HEK293 (cell line): Measurements from ENCODE around the gene STEAP4.

ENCODE experiments used
- CTCF ChIA-PET: fragments of 350-600 bp; formaldehyde crosslinking; extraction: SDS; loops from one replicate; lab custom pipeline; 2021; ENCODE audit warnings: antibody characterized with exemption; lab: Yijun Ruan, JAX
- POLR2A ChIA-PET: fragments of 300-600 bp; formaldehyde crosslinking; extraction: SDS; loops from one replicate; lab custom pipeline; 2020; ENCODE audit warnings: antibody characterized with exemption, inconsistent platforms; lab: Yijun Ruan, JAX
- H3K27ac ChIP-seq: fragments of 200-500 bp; sonication (Bioruptor generic); 2 replicates; pipeline ENCODE4 v1.5.1; 2014; ENCODE audit warnings: low read depth, low read length, control low read depth, inconsistent platforms; ENCODE audit errors: extremely low read depth
- H3K36me3 ChIP-seq, 2 experiments: fragments of 200-500 bp in 1 of 2; sonication (Bioruptor generic) in 1 of 2; 1 replicate in 1 of 2; 2 replicates in 1 of 2; pipeline ENCODE4 v1.5.1; 2014 to 2017; ENCODE audit warnings: inconsistent platforms in 2 of 2, low read length in 2 of 2; ENCODE audit not compliant: control insufficient read depth in 2 of 2, insufficient read depth in 1 of 2
- H3K4me1 ChIP-seq: fragments of 200-500 bp; sonication (Bioruptor generic); 2 replicates; pipeline ENCODE4 v1.5.1; 2014; ENCODE audit warnings: mild to moderate bottlenecking, low read length, inconsistent platforms; ENCODE audit not compliant: control insufficient read depth, insufficient read depth
- H3K4me3 ChIP-seq: 2 replicates; pipeline ENCODE4 v1.5.1; 2011; ENCODE audit warnings: low read depth, mild to moderate bottlenecking, control low read depth, low read length, moderate library complexity
- H3K9me3 ChIP-seq: fragments of 200-500 bp; sonication (Bioruptor generic); 2 replicates; pipeline ENCODE4 v1.5.1; 2014; ENCODE audit warnings: low read depth, low read length, inconsistent platforms; ENCODE audit not compliant: control insufficient read depth, insufficient read depth
- KLF17 ChIP-seq: fragments of 450-650 bp; formaldehyde crosslinking; IDR thresholded peaks from 2 replicates; pipeline ENCODE4 v1.5.1; 2016; ENCODE audit warnings: missing biosample characterization, missing genetic modification characterization
- KLF8 ChIP-seq: fragments of 450-650 bp; formaldehyde crosslinking; IDR thresholded peaks from 2 replicates; pipeline ENCODE4 v1.5.1; 2016; ENCODE audit warnings: missing biosample characterization, missing genetic modification characterization
- SETDB1 ChIP-seq: IDR thresholded peaks from one replicate; pipeline ENCODE4 v1.6.1; 2017; ENCODE audit warnings: mild to moderate bottlenecking, low read length, moderate library complexity, mixed read lengths; ENCODE audit not compliant: insufficient read length
- TSHZ1 ChIP-seq: fragments of 450-650 bp; formaldehyde crosslinking; IDR thresholded peaks from 2 replicates; pipeline ENCODE4 v1.5.1; 2016; ENCODE audit warnings: missing biosample characterization, missing genetic modification characterization, borderline replicate concordance
- ZBTB48 ChIP-seq: fragments of 450-650 bp; formaldehyde crosslinking; IDR thresholded peaks from 2 replicates; pipeline ENCODE4 v1.5.1; 2016; ENCODE audit warnings: missing biosample characterization, missing genetic modification characterization
- ZBTB8A ChIP-seq: fragments of 450-650 bp; formaldehyde crosslinking; IDR thresholded peaks from 2 replicates; pipeline ENCODE4 v1.5.1; 2016; ENCODE audit warnings: missing biosample characterization, missing genetic modification characterization
- ZNF184 ChIP-seq: fragments of 450-650 bp; IDR thresholded peaks from 2 replicates; pipeline ENCODE4 v1.5.1; 2018; ENCODE audit warnings: missing biosample characterization, mild to moderate bottlenecking, missing genetic modification characterization
- ZNF19 ChIP-seq: fragments of 450-650 bp; formaldehyde crosslinking; IDR thresholded peaks from 2 replicates; pipeline ENCODE4; 2016; ENCODE audit warnings: missing biosample characterization, missing genetic modification characterization, low read depth
- ZNF362 ChIP-seq: fragments of 450-650 bp; formaldehyde crosslinking; IDR thresholded peaks from 2 replicates; pipeline ENCODE4 v1.5.1; 2016; ENCODE audit warnings: missing biosample characterization, missing genetic modification characterization
- ZNF394 ChIP-seq: fragments of 450-650 bp; formaldehyde crosslinking; IDR thresholded peaks from 2 replicates; pipeline ENCODE4 v1.5.1; 2016; ENCODE audit warnings: missing biosample characterization, missing genetic modification characterization, mild to moderate bottlenecking, moderate library complexity, borderline replicate concordance
- ZNF518A ChIP-seq: fragments of 450-650 bp; formaldehyde crosslinking; conservative IDR thresholded peaks from 2 replicates; pipeline ENCODE4 v1.5.1; 2016; ENCODE audit warnings: low read depth, missing biosample characterization, missing genetic modification characterization
- ZNF580 ChIP-seq: fragments of 450-650 bp; formaldehyde crosslinking; IDR thresholded peaks from 2 replicates; pipeline ENCODE4 v1.5.1; 2016; ENCODE audit warnings: missing biosample characterization, missing genetic modification characterization
- ZNF768 ChIP-seq: fragments of 450-650 bp; formaldehyde crosslinking; IDR thresholded peaks from 2 replicates; pipeline ENCODE4 v1.5.1; 2018; ENCODE audit warnings: missing biosample characterization, mild to moderate bottlenecking, missing genetic modification characterization
- ZNF792 ChIP-seq: fragments of 450-650 bp; formaldehyde crosslinking; IDR thresholded peaks from 2 replicates; pipeline ENCODE4 v1.5.1; 2016; ENCODE audit warnings: missing biosample characterization, missing genetic modification characterization
- ZSCAN4 ChIP-seq: fragments of 450-650 bp; formaldehyde crosslinking; IDR thresholded peaks from 2 replicates; pipeline ENCODE4 v1.5.1; 2017; ENCODE audit warnings: missing biosample characterization, missing genetic modification characterization

Gene STEAP4

GRCh38 chr7:88307412-88307811, 718 bp upstream of the STEAP4 start (continued):
- no peak for TF ChIP-seq TSHZ1 (tag by site-specific recombination)
- TF ChIP-seq ZNF184 (tag by site-specific recombination), result no peak
- TF ChIP-seq ZSCAN4, result no peak
- no peak for TF ChIP-seq ZNF394 (tag by site-specific recombination)
- TF ChIP-seq SETDB1, result no peak
- TF ChIP-seq ZBTB48, result no peak
- TF ChIP-seq KLF8 (tag by site-specific recombination), result no peak
- no peak for TF ChIP-seq ZNF362 (tag by site-specific recombination)
- TF ChIP-seq ZNF19 (tag by site-specific recombination), result no peak
- no peak for TF ChIP-seq ZNF792 (tag by site-specific recombination)
- TF ChIP-seq, all 188 proteins: peak for 0

- H3K36me3 ChIP-seq, result no peaks in the 10 kb centered on the region
- H3K9me3 ChIP-seq, result no peaks in the 10 kb centered on the region
- no peak overlapping the region for H3K4me3 ChIP-seq
- POLR2A ChIA-PET, result no interaction called here
- no peak for TF ChIP-seq ZNF580 (tag by site-specific recombination)
- no peak for TF ChIP-seq ZBTB8A (tag by site-specific recombination)
- TF ChIP-seq KLF17 (tag by site-specific recombination), result no peak
- TF ChIP-seq ZNF518A (tag by site-specific recombination), result no peak
- TF ChIP-seq ZNF768 (tag by site-specific recombination), result no peak
- no peak overlapping the region for H3K27ac ChIP-seq
- CTCF ChIA-PET, result no interaction called here
- H3K4me1 ChIP-seq, result no peaks in the 10 kb centered on the region
Measured at GRCh38 chr7:88305044-88305443, 1.6 kb downstream of the STEAP4 start.
